K562 (cell line): ENCODE data around the gene ROR2.

Source experiments
- CTCF ChIP-seq, 3 experiments: IDR thresholded peaks in 2 of 3; conservative IDR thresholded peaks in 1 of 3; 2 replicates each; pipeline ENCODE4 v1.5.1; 2011 to 2012; ENCODE audit warnings: low read length in 3 of 3, mild to moderate bottlenecking in 3 of 3, control low read depth in 2 of 3, improper control_type of control experiment in 1 of 3, inconsistent platforms in 1 of 3, low read depth in 1 of 3, mixed read lengths in 1 of 3, moderate library complexity in 1 of 3; ENCODE audit not compliant: insufficient read depth in 2 of 3
- HDAC8 ChIP-seq: fragments of 450-650 bp; IDR thresholded peaks from 2 replicates; pipeline ENCODE4 v1.6.1; 2016; ENCODE audit warnings: mild to moderate bottlenecking, missing genetic modification characterization, moderate library complexity, missing compliant biosample characterization
- RBM25 ChIP-seq: fragments of 200-400 bp; formaldehyde crosslinking; IDR thresholded peaks from 2 replicates; pipeline ENCODE4 v1.6.1; 2018; ENCODE audit warnings: low read length, low read depth, moderate library complexity; ENCODE audit not compliant: severe bottlenecking
- RFX5 ChIP-seq: IDR thresholded peaks from 2 replicates; pipeline ENCODE4 v1.6.1; 2011; ENCODE audit warnings: low read depth, mild to moderate bottlenecking, improper control_type of control experiment, low read length
- RNF219 ChIP-seq: fragments of 250-450 bp; sonication (Bioruptor Pico); IDR thresholded peaks from 2 replicates; pipeline ENCODE4 v1.5.0; 2022; ENCODE audit warnings: mild to moderate bottlenecking
- STAT6 ChIP-seq: sonication (generic); formaldehyde crosslinking; IDR thresholded peaks from 2 replicates; pipeline ENCODE4 v1.8.1; 2023; ENCODE audit warnings: mild to moderate bottlenecking, missing genetic modification reagents

GRCh38 chr9:91736898-91737601, 213.0 kb downstream of the ROR2 start:
- no peak for TF ChIP-seq CTCF (IDR thresholded peaks at IDR 0.05 in 2 of 3, conservative IDR thresholded peaks at IDR 0.05 in 1 of 3; ENCODE audit: insufficient read depth in 2 of 3, low read depth in 1 of 3, low read length in 3 of 3)
- no peak for TF ChIP-seq RBM25
- no peak for TF ChIP-seq STAT6
- no peak for TF ChIP-seq HDAC8 (tag)
- TF ChIP-seq RNF219 (CRISPR knock-in tag) = no peak
- no peak for TF ChIP-seq RFX5
